Caki2 (cell line): Measurements from ENCODE around the gene UTF1. TPM values are rescaled to one million over a fixed set of nuclear protein-coding genes. Genes with fewer than 3 reads are reported as not detected.

Source experiments
- DNase-seq: peaks from one replicate; pipeline ENCODE4 v3.0.0-alpha.2; 2015; ENCODE audit warnings: low read depth
- in situ Hi-C: cut with HindIII; loops from 2 replicates; pipeline ENCODE4 v1.10.0; 2016; ENCODE audit warnings: low sequenced_read_pairs, low pct_unique_long_range_greater_than_20kb, mixed read lengths
- total RNA-seq: library from RNA; depleted of rRNA; stranded (reverse); fragments of >200 nt; shearing (Covaris generic); gene quantifications from 2 replicates; pipeline ENCODE4 v1.2.3, GENCODE V29; 2014; ENCODE audit warnings: low replicate concordance

The UTF1 gene
- total RNA-seq, 1 experiment from 2014 or later: not detected

DNA sequence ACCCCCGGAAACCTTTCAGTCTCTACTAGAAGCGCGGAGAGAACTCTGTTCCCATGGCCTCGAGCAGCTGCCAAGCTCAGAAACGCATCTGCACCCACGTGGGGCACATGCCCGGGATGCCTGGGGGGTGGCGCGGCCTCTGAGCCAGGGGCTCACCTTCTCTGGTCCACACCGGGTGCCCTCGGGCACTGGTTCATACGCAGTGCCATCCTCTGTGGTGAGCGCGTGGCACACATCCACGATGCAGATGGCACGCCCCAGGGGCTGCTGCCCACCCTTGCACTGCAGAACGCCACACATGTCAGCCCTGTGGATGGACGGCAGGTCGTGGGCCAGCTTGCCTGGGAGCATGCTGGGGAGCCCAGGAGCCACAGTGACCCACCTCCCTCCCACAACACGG lies 40.2 kb downstream of the UTF1 start:
- in situ Hi-C loops: no loop called here
- no peak for DNase-seq

- DNase-seq: no peak
- in situ Hi-C loops: no loop called here
These were observed 40.8 kb downstream of the UTF1 start for GRCh38 chr10:133270773-133271297.

GRCh38 chr10:133271521-133272300 lies 41.7 kb downstream of the UTF1 start:
- in situ Hi-C loops: no loop called here
- no peak for DNase-seq

DNA sequence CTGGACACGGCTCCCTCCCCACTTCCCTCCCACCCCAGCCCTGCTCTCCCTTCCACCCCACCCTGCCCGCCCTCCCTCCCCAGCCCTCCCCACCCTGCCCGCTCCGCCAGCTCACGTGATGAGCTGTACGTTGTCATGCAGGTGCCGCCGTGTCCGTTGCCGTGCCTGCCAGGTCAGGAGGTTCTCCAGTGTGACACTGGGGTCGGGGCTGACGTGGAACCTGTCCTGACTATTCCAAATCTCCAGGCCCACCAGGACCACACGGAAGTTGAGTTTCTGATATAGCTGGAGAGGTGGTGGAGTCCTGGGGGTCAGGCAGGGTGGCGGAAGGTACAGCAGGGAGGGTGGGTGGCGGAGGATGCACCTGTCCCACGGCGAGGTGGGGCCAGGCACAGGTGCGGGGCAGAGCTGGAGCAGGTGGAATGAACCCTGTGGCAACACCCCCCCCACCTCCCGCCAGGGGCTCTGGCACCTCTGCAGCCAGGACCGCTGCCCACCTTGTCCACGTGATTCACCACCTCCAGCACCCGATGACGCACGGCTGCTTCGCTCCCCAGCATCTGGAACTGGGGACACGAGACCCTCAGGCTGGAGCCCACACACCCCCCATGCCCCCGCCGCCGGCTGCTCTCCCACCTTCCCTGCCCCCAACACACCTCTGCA lies 42.4 kb downstream of the UTF1 start:
- no peak for DNase-seq
- in situ Hi-C loops: no loop called here

- in situ Hi-C loops: no loop called here
- DNase-seq: no peak
These were observed 43.0 kb downstream of the UTF1 start for GRCh38 chr10:133272964-133273420.

- in situ Hi-C loops: no loop called here
- no peak for DNase-seq
These were observed 43.6 kb downstream of the UTF1 start for GRCh38 chr10:133273534-133274143.

GRCh38 chr10:133274751-133275683 lies 45.0 kb downstream of the UTF1 start:
- DNase-seq: no peak
- in situ Hi-C loops: no loop called here

- in situ Hi-C loops: no loop called here
- no peak for DNase-seq
These were observed 45.7 kb downstream of the UTF1 start for GRCh38 chr10:133275684-133276092.

DNA sequence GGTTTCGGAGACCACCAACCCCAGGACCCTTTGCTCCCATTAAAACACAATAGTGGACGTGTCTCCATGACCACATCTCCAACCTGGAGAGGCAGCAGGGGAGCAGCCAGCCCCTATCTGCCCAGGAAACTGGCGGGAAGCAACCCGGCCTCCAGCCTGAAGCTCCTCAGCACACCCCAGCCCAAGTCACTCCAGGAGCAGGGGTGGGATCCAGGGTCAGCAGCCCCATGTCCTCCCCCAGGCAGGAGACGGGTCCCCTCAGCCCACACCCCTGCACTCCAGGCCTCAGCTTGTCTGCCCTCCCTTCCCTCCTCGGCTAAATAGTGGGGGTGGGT lies 46.0 kb downstream of the UTF1 start:
- in situ Hi-C loops: no loop called here
- no peak for DNase-seq

- no peak for DNase-seq
- in situ Hi-C loops: no loop called here
These were observed 46.6 kb downstream of the UTF1 start, which contains the start of gene ADAM8 for GRCh38 chr10:133276435-133277201. TSS of gene ADAM8 (minus strand) at chr10:133276868. CDS start at chr10:133276817, 51 bp downstream.

GRCh38 chr10:133277277-133277992 lies 47.4 kb downstream of the UTF1 start:
- no peak for DNase-seq
- in situ Hi-C loops: no loop called here

- no peak for DNase-seq
- in situ Hi-C loops: no loop called here
These were observed 48.1 kb downstream of the UTF1 start for GRCh38 chr10:133277993-133278576.

DNA sequence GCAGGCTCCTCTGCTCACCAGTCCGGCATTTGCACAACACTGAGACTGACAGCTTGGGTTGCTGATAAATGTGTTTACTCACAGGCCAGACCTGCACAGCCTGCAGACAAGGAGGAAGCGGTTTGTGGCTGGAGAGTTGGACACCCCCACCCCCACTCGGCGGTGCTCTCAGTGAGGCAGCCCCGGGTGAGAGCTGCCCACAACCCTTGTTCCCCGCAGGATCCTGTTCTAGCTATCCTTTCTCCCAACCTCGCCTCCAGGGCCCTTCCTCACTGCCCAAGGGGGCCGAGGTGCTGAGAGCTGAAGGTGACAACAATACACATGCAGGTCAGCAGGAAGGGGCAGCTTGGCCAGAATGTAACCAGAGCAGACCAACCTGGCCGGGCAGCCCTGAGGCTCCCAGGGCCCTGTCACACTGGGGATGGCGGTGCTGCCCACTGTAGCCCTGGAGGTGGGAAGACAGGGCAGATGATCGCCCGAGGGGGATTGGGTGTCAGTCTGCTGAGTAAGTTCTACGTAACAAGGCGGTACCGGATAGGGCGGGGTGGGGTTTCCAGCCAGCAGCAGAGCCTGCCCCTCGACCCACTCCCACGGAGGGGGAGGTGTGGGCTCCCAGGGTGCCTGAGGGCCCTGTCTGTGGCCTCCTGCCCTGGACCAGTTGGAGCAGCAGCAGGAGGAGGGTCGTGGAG lies 48.7 kb downstream of the UTF1 start:
- no peak for DNase-seq
- in situ Hi-C loops: no loop called here

DNA sequence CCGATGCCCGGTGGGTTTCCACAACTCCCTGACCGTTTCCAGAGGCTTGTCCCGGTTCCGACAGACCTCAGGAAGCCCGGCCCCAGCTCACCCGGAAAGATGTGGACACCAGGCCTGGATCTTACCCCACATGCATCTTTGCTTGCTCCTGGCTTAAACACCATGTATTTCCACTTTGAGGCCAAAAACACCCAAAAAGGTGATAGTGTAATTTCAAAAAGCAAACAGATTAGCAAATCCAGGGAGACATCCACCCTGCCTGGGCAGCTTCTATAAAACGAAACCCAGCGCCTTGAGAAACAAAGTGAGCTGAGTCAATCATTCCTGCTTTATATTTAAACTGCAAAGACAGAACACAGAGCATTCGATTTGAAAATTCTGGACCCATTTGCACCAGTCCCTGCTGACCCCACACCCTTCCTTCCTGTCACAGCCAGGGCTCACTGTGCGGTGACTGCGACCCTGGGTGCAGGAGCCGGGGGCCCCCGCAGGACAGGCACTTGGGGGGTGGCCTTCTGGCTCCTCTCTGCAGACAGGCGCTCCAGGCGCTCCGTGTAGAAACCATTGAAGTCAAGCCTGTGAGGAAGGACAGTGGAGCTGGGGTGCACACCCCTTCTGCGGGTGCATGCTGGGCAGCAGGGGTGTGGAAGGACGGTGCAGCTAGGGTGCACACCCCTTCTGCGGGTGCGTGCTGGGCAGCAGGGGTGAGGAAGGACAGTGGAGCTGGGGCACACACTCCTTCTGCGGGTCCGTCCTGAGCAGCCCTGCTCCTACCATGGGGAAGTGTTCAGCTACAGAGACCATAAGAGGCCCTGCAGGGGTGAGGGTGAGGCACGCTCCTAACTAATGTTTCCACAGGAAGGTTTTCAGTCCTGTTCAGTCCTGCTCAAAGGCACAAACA lies 49.6 kb downstream of the UTF1 start:
- in situ Hi-C loops: no loop called here
- no peak for DNase-seq

GRCh38 chr10:133280391-133281059 lies 50.5 kb downstream of the UTF1 start:
- no peak for DNase-seq
- in situ Hi-C loops: no loop called here
